Cardiac septum (tissue), 1 donor: Measurements from ENCODE around the gene SLC25A41. TPM values are rescaled to one million over a fixed set of nuclear protein-coding genes. Genes with fewer than 3 reads are reported as not detected.
A peak's percentile ranks its signal among the peaks of the same experiment; 100 is the strongest.
"Not testable (repeated sequence)": the region's sequence is repeated elsewhere in the genome, so short reads cannot be mapped to it uniquely, and the experiment has no call there.

Experiments
- DNase-seq: peaks from one replicate; pipeline ENCODE4 v3.0.0-alpha.2; 2020; ENCODE audit warnings: low spot score
- intact Hi-C: fragments of 100-400 bp; cut with DNase I; formaldehyde crosslinking; loops from one replicate; pipeline ENCODE4 v1.14.0; 2022
- total RNA-seq: library from RNA; stranded (reverse); fragmentation: NEBNext Ultra II Directional; extraction: Animal tissue kit (Norgen Biotek cat#: 25700); gene quantifications from one replicate; pipeline ENCODE4 v1.2.1, GENCODE V29; 2021
- donor health status: DM: no; HTN: no; CAD: no.

SLC25A41 gene
- total RNA-seq, 1 donor from 2014 or later: 0.83 TPM

GRCh38 chr19:6431891-6432290 lies 1.7 kb downstream of the SLC25A41 start:
- intact Hi-C loops: no loop called here
- DNase-seq: no peak

GRCh38 chr19:6429419-6430221 lies 3.9 kb downstream of the SLC25A41 start:
- intact Hi-C loops: no loop called here
- no peak for DNase-seq

DNA sequence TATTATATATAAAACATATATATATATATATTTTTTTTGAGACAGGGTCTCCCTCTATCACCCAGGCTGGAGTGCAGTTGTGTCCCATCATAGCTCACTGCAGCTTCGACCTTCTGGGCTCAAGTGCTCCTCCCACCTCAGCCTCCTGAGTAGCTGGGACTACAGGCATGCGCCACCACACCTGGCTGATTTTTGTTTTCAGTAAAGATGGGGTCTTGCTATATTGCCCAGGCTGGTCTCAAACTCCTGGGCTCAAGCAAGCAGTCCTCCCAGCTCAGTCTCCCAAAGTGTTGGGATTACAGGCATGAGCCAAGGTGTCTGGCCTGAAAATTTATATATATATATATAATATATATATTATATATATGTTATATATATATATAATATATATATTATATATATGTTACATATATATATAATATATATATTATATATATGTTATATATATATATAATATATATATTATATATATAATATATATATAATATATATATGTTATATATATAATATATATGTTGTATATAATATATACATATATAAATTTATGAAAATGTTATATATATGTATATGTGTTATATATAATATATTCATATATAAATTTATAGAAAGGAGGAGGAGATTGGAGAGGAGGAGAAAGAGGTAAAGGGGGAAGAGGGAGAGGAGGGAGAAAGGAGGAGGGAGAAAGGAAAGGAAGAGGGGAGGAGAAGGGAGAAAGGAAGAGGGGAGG lies 4.7 kb downstream of the SLC25A41 start:
- intact Hi-C loops, DNase-seq: not testable (repeated sequence)

GRCh38 chr19:6427131-6427530 lies 6.4 kb downstream of the SLC25A41 start:
- intact Hi-C loops: no loop called here

DNA sequence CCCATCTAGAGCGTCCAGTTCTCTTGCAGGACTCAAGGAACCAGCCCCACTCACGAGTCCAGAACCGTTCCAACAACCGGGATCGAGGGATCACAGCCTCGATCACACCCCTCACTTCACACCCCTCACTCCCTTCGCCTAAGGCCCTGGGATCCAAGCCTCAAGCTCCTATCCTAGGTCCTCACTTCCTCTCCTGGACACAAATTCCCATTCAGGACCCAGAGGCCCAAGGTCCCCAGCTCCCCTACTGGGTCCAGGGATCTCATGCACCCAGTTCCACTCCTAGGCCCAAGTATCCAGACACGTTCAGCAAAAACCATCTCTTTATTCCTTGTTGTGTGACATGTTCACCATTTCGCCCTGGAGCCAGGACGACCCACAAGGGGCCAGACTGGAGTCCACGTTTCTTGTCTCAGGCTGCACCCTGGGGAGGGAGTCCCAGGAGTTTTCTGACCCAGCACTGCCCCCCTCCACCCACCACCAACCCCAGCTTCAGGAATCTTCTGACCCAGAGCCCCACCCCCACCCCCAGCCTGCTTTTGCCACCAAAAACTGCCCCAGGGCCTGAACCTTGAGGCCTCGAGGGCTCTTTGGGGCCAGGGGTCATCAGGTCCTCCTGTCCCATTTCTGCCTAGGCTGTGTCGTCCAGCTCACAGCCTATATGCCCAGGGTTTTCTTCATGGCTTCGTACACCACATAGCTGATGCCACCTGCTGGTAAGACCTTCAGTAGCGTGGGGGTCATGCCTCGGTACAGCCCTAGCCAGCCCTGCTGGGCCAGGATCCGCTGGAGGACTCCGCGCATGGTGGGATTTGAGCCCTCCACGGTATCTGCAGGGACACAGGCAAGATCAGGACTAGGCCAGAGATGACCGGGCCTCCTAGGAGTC lies 7.6 kb downstream of the SLC25A41 start:
- no peak for DNase-seq
- intact Hi-C loops: no loop called here

More at GRCh38 chr19:6427131-6427530, 6.4 kb downstream of the SLC25A41 start:
- no peak for DNase-seq

DNA sequence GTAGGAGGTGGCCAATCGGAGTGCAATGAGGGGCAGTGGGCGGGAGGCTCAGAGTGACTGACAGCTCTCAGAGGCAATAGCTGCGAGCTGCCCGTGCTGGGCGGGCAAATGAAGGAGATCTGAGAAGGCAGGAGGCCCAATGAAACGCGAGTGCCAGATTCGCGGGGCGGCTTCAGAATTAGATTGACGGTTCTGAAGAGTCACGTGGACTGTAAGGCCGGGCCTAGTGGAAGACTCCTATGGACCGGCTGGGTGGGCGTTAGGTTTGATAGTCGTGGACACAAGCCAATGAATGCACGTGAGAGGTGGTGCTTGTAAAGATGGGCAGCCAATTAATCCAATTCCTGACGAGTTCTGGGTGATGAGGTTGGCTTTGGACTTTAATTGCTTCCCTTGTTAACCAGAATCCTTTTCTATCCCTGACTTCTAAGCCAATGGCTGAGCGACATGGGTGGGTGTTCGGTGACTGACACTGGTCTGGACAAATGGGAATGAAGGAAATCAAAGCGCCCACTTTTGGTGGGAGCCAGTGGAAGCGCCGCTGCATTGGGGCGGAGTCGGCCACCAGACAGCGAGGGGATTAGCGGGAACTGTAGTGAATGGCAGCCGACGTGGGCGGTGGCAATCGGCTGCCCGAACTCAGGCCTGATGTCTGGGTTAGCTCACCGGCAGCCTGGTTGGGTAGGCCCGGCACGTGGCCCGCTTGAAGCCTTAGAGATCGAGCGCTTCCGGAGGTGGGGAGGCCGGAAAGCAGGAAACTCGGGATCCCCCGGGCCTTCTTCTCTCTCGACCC lies 8.4 kb downstream of the SLC25A41 start:
- intact Hi-C loops: loop anchor here (5.0 kb wide), 1 partner anchor 53 kb away; the partner anchor contains the start of gene ALKBH7
- DNase-seq: peak; percentile 100

DNA sequence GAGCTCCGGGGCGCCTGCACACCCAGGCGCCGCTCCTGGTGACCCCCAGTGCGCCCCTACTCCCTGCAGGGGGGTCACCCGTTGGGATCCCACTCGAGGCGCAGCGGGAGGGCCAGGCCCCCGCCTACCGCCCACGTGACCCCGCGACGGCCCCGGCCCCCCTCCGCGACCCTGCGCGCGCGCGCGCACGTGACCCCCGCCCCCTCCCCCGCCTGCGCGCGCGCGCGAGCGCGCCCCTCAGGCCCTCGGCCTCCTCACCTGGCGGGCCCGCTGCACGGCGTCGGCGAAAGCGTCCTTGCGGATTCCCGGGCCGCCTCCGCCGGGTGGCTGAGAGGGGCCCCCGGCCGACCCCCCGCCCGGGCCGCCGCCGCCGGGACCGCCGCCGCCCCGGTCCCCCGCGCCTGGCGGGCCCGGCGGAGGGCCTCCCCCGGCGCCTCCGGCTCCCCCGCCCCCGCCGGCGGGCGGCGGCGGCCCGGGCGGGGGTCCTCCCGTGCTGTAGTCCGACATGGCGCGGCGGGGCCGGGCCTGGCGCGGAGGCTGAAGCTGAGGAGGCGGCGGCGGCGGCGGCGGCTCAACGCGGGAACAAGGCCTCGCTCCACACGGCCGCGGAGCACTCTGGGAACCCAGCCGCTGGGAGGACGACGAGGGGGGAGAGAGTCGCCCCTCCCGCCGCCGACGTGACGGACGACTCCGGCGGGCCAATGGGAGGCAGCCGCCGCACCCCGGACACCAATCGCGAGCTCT lies 9.2 kb downstream of the SLC25A41 start, which contains the start of gene KHSRP:
Gene KHSRP (minus strand): TSS at position 617 of the 744 bp plus-strand sequence. CDS start 110 bp downstream, at position 507.
- intact Hi-C loops: loop anchor here (5.0 kb wide), 1 partner anchor 52 kb away; the partner anchor contains the start of gene ALKBH7
- DNase-seq: no peak

GRCh38 chr19:6423499-6424194 lies 9.9 kb downstream of the SLC25A41 start:
- intact Hi-C loops: loop anchor here (5.0 kb wide), 1 partner anchor 51 kb away; the partner anchor contains the start of gene ALKBH7
- no peak for DNase-seq

DNA sequence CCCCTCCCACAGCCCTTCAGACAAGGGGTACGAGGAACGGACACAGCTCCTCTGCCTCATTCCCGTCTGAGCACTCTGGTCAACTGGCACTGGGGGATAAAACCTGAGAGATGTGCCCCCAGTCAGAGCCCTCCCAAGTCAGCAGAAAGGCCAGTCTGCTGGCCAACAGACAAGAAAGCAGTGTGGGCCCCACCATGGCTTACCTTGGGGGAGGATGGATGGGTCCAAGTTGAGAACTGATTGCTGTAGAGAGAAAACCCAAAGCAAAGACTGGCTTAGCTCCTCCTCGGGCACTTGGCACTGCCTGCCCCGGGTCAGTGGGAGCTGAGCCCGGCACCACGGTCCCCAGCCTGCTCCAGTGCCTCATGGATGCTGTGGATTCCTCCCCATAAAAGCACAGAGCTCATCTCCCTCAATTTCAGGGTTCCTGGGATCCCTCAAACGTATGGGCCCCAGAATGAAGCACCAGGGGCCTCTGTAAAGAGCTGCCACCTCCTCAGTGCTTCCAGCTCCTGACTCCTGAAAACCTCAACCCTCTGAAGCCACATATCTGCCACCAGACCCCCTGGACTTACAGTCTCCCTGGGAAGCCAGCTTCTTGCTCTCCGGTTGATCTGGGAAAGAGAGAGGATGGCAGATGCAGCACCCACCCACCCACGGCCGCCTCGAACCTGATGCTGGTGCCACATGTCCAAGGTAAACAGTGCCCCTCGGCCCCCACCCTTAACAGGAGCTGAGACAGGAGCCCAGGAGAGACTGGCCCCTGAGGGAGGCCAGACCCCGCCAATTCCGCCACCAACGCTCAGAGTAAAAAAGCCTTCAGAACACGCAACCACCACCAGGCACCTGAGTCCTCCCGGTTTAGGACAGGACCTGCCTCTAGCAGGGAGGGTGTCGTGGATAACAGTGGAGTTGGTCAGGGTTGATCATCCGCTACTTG lies 12.2 kb downstream of the SLC25A41 start:
- DNase-seq: no peak
- intact Hi-C loops: loop anchor here (5.0 kb wide), 1 partner anchor 49 kb away; the partner anchor contains the start of gene ALKBH7

DNA sequence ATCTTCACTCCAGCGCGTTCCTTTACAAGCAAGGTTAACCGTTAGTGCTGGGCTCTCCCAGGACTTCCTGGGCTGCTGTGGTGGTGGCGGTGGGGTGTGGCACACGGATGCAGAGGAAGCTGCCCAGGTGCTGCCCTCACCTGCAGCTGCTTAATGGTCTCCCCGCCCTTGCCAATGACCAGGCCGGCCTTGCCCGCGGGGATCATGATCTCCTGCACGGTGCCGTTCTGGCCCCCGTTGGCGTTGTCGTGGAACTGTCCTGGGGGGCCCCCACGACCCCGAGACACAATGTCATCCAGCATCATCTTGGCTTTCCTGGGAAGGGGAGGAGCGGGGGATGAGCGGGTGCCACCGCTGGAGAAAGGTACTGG lies 15.0 kb downstream of the SLC25A41 start:
- intact Hi-C loops: no loop called here
- no peak for DNase-seq

GRCh38 chr19:6417713-6418561 lies 15.6 kb downstream of the SLC25A41 start:
- no peak for DNase-seq
- intact Hi-C loops: no loop called here

DNA sequence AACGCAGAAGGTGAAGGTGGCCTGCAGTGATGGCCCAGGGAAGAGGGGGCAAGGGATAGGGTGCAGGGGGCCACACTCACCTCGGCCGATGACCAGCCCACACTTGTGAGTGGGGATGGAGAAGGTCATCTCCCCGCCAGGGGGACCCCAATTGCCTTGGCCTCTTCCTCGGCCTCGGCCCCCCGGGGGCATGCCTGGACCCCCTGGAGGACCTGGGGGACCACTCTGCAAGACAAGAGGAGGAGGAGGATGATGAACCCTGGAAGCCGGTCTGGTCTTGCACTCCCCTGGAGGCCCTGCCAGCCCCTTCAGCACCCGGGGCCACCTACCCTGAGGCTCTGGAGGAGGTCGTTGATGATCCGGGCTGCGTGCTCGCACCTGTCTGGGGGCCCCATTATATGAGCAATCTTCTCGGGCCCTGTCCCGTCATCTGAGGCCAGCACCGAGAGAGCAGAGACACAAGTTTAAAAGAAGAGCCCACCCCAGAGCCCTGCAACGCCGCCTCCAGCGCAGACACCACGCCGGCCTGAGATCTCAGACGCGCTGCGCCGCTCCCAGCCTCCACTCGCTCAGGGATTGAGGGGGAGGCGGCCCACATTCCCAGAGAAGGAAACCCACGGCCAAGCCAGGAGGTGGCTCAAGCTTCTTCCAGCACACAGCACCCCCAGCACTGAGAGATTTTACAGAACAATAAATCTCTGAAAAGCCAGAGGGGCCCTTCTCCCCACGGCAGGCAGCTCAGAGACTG lies 16.7 kb downstream of the SLC25A41 start:
- intact Hi-C loops: no loop called here
- DNase-seq: no peak

DNA sequence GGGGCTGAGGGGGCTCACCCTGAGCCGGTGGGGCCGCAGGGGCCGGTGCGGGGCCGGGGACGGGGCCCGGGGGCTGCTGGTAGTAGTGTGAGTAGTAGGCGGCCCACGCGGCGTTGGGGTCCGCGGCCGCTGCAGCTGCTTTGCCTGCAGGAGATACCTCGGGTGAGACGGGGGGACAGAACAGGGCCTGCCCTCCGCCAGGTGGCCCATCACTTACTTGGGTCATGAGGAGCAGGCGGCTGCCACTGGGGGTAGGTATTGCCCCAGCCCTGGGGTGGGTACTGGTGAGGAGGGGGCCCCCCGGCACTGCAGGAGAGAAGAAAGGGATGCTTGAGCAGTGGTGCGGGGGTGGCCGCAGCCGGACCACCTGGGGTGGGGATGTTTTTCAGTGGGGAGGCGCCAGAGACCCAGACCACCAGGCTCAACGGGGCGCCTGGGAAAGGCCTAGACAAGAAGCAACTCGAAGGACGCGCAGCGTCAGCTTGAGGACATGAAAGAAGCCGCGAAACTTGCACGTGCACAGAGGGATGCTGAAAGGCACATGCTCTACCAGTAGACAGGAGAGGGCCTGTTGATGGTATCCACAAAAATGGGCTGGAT lies 17.9 kb downstream of the SLC25A41 start:
- no peak for DNase-seq
- intact Hi-C loops: no loop called here

GRCh38 chr19:6414793-6415590 lies 18.6 kb downstream of the SLC25A41 start:
- no peak for DNase-seq
- intact Hi-C loops: no loop called here
